RWPE2 (cell line): ENCODE measurements around the gene GIMD1.
"Not testable (repeated sequence)": the region's sequence is repeated elsewhere in the genome, so short reads cannot be mapped to it uniquely, and the experiment has no call there.

Source experiments
- ATAC-seq: fragments of 200-7000 bp; cut with Tn5 transposase; 3 replicates; pipeline ENCODE4 v1.9.1; 2021; ENCODE audit warnings: low read depth
- DNase-seq: peaks from one replicate; pipeline ENCODE4 v3.0.0-alpha.2; 2020; ENCODE audit warnings: low spot score
- H3K27ac ChIP-seq: fragments of 450-650 bp; 2 replicates; pipeline ENCODE4 v1.5.1; 2017; ENCODE audit warnings: mild to moderate bottlenecking; ENCODE audit not compliant: poor library complexity, severe bottlenecking
- H3K27me3 ChIP-seq: fragments of 250-450 bp; sonication (Bioruptor Pico); 2 replicates; pipeline ENCODE4 v1.5.1; 2021; ENCODE audit warnings: mild to moderate bottlenecking, moderate library complexity; ENCODE audit not compliant: insufficient read depth, poor library complexity, severe bottlenecking
- H3K36me3 ChIP-seq: fragments of 250-450 bp; sonication (Bioruptor Pico); 2 replicates; pipeline ENCODE4 v1.5.1; 2020; ENCODE audit warnings: low read depth, mild to moderate bottlenecking, moderate library complexity
- H3K4me1 ChIP-seq: fragments of 250-450 bp; sonication (Bioruptor Pico); 2 replicates; pipeline ENCODE4 v1.5.1; 2021; ENCODE audit warnings: mild to moderate bottlenecking, moderate library complexity; ENCODE audit not compliant: insufficient read depth, poor library complexity, severe bottlenecking
- H3K4me3 ChIP-seq: fragments of 250-450 bp; sonication (Bioruptor Pico); 2 replicates; pipeline ENCODE4 v1.5.1; 2021; ENCODE audit warnings: mild to moderate bottlenecking, moderate library complexity; ENCODE audit not compliant: severe bottlenecking
- H3K9me3 ChIP-seq: fragments of 250-450 bp; sonication (Bioruptor Pico); 2 replicates; pipeline ENCODE4 v1.5.1; 2021; ENCODE audit warnings: mild to moderate bottlenecking, moderate library complexity; ENCODE audit not compliant: severe bottlenecking
- TF ChIP-seq, protein P1 (sequence below): fragments of 450-650 bp; IDR thresholded peaks from one replicate; pipeline ENCODE4 v1.5.1; 2017; ENCODE audit warnings: mild to moderate bottlenecking, moderate library complexity; ENCODE audit not compliant: poor library complexity, severe bottlenecking

Gene GIMD1

DNA sequence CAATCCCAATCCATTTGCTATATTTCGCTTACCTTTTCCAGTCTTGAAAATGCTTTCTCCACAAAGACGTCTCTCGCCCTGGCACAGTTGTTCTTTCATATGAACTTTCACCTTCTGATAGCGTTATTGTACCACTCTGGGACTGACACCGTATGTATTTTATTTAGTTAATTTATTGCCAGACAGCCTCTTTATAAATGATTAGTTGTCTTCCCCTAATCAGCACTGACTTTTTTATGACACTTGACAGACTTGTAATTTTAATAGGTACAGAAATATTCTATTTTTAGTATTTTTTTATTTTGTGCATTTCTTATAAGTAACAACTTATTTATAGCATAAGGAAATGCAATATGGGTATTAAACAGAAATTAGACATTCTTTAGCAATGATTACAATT lies at the start of gene GIMD1:
TSS of gene GIMD1 (minus strand) at position 101 of the 400 bp plus-strand sequence. CDS start 1,343 bp downstream, outside the sequence.
- TF ChIP-seq, protein P1, sequence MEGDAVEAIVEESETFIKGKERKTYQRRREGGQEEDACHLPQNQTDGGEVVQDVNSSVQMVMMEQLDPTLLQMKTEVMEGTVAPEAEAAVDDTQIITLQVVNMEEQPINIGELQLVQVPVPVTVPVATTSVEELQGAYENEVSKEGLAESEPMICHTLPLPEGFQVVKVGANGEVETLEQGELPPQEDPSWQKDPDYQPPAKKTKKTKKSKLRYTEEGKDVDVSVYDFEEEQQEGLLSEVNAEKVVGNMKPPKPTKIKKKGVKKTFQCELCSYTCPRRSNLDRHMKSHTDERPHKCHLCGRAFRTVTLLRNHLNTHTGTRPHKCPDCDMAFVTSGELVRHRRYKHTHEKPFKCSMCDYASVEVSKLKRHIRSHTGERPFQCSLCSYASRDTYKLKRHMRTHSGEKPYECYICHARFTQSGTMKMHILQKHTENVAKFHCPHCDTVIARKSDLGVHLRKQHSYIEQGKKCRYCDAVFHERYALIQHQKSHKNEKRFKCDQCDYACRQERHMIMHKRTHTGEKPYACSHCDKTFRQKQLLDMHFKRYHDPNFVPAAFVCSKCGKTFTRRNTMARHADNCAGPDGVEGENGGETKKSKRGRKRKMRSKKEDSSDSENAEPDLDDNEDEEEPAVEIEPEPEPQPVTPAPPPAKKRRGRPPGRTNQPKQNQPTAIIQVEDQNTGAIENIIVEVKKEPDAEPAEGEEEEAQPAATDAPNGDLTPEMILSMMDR, result no peak
- ATAC-seq, result no peak
- Histone ChIP-seq H3K27ac (no peak within 1 kb of the TSS), H3K4me3 (no peak within 1 kb of the TSS), H3K9me3 (no peaks in the 10 kb centered on the region), H3K27me3 (no peaks in the 10 kb centered on the region), H3K36me3 (no peaks in the 10 kb centered on the region), H3K4me1 (peaks cover 7% of the 10 kb centered on the region)
- no peak for DNase-seq

DNA sequence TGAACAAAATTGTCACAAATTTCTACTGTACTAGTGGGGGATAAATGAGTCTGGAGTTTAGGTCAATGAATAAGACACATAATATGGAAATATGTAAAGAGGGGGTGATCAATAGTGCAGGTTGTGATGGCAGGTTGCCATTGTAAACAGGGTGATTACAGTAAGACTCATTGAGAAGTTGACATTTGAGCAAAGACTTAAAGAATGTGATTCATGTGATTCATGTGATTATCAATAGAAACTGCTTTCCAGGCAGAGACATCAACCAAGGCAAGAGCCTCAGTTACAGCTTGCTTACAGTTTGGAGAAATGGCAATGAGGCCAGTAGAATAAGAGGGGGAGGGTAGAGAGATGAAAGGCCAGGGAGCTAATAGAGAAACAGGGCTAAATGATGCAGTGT lies 45.8 kb upstream of the GIMD1 start:
- TF ChIP-seq, protein P1, result no peak
- no peak overlapping the region for H3K27ac ChIP-seq
- DNase-seq, result no peak
- no peaks in the 10 kb centered on the region for H3K4me1 ChIP-seq
- ATAC-seq, result no peak; the same call in 1 of the 3 replicates
- H3K4me3 ChIP-seq, result no peak overlapping the region
- no peaks in the 10 kb centered on the region for H3K27me3 ChIP-seq
- H3K36me3 ChIP-seq, result no peaks in the 10 kb centered on the region
- H3K9me3 ChIP-seq, result no peaks in the 10 kb centered on the region

DNA sequence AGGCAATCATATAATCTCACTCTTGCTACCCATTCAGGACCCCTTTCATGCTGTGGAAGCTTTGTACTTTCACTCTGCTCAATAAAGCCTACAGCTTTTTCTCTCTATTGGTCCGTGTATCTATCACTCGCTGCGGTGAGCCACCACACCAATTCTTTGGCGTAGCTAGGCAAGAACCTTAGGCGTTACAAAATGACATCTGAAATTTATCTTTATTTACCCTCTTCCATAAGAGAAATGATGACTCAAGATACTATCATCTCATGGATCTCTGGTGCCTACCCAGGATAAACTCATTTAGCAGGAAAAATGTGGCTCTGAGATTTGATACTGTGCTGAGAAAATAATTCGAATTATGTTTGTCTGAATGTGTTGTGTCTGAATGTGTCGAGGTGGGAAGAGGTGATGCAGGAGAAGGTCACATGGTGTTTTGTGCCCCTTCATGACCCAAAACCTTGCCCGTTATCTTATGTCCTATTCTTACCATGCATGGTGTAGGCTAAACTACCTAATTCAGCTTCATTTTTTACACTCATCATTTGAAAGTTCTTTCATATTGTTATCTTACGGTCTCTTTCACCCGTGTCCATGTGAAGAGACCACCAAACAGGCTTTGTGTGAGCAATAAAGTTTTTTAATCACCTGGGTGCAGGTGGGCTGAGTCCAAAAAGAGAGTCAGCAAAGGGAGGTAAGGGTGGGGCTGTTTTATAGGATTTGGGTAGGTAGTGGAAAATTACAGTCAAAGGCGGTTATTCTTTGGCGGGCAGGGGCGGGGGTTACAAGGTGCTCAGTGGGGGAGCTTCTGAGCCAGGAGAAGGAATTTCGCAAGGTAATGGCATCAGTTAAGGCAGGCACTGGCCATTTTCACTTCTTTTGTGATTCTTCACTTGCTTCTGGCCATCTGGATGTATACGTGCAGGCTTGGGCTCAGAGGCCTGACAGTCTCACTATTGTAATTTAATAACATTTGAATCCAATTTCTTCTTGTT lies 41.6 kb upstream of the GIMD1 start:
- Histone ChIP-seq H3K9me3 (no peaks in the 10 kb centered on the region), H3K27ac (no peak overlapping the region), H3K4me1 (no peaks in the 10 kb centered on the region), H3K4me3 (no peak overlapping the region), H3K36me3 (no peaks in the 10 kb centered on the region), H3K27me3 (no peaks in the 10 kb centered on the region)
- ATAC-seq (0 out of 3 replicates have a peak, but pooled peaks have one; percentile 21), DNase-seq (no peak)
- TF ChIP-seq, protein P1, result no peak

DNA sequence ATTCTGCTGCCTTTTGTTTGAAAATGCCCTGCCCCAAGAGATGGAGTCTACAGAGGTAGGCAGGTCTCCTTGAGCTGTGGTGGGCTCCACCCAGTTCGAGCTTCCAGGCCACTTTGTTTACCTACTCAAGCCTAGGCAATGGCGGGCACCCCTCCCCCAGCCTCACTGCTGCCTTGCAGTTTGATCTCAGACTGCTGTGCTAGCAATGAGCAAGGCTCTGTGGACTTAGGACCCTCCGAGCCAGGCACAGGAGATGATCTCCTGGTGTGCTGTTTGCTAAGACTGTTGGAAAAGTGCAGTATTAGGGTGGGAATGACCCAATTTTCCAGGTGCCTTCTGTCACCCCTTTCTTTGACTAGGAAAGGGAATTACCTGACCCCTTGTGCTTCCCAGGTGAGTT lies 39.4 kb upstream of the GIMD1 start:
- not testable (repeated sequence) for H3K9me3 ChIP-seq, H3K4me1 ChIP-seq, H3K27me3 ChIP-seq, ATAC-seq, H3K4me3 ChIP-seq, H3K27ac ChIP-seq, H3K36me3 ChIP-seq, DNase-seq

DNA sequence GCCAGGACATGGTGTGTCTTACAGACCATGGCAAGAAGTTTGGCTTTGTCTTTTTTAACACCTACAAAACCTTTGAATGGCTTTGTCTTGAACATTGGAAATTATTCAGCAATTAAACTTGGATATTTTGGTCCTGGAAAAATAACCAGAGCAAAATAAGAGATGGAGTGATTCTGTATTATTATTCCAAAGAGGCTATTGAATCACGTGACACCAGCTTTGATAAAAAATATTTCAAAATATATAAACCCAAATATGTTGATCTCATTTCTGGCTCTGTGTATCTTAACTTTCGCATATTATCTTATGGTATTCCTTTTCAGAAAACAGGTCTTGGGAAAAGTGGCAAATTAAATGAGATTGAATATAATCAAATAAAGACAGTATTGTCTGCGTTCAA lies 32.6 kb upstream of the GIMD1 start:
- no peak overlapping the region for H3K27ac ChIP-seq
- TF ChIP-seq, protein P1, result no peak
- H3K4me1 ChIP-seq, result no peaks in the 10 kb centered on the region
- H3K9me3 ChIP-seq, result no peaks in the 10 kb centered on the region
- no peak for ATAC-seq
- H3K4me3 ChIP-seq, result no peak overlapping the region
- H3K27me3 ChIP-seq, result no peaks in the 10 kb centered on the region
- no peak for DNase-seq
- H3K36me3 ChIP-seq, result no peaks in the 10 kb centered on the region

DNA sequence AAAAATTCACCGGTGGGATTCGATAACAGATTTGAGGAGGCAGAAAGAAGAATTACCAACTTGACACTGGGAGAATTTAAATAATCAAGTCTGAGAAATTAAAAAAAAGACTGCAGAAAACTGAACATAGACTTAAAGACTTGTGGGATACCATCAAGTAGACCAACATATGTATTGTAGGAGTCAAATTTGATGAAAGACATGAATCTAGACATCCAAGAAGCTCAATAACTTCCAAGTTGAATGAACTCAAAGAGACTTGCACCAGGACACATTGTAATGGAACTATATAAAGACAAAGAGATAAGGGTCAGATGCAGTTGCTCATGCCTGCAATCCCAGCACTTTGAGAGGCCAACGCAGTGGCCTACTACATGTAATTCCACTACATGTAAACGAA lies 30.3 kb upstream of the GIMD1 start:
- DNase-seq, H3K4me1 ChIP-seq, H3K27me3 ChIP-seq, ATAC-seq, H3K36me3 ChIP-seq, H3K27ac ChIP-seq, H3K9me3 ChIP-seq, H3K4me3 ChIP-seq: not testable (repeated sequence)
